Body of pancreas (tissue), 4 donors: ENCODE measurements around the gene ITPK1. TPM values are rescaled to one million over a fixed set of nuclear protein-coding genes. Genes with fewer than 3 reads are reported as not detected.

Experiments used
- ATAC-seq: fragments of 150-250 bp; one replicate; pipeline ENCODE4 v1.9.1; 2016
- DNase-seq, 4 donors: peaks; one replicate each; pipeline ENCODE4 v3.0.0-alpha.2; 2019
- H3K27ac ChIP-seq, 4 donors: fragments of 200-600 bp; sonication (generic); 1 replicate in 3 of 4; 2 replicates in 1 of 4; pipeline versions ENCODE4 v1.5.1 to v1.6.1; 2016 to 2019; ENCODE audit warnings: mild to moderate bottlenecking in 1 of 4, mixed read lengths in 1 of 4, moderate library complexity in 1 of 4
- H3K27me3 ChIP-seq, 2 donors: fragments of 200-600 bp; sonication (generic); one replicate each; pipeline ENCODE4 v1.6.0; 2016; ENCODE audit warnings: mild to moderate bottlenecking in 1 of 2
- H3K36me3 ChIP-seq, 2 donors: fragments of 200-600 bp; sonication (generic); replicated peaks in 1 of 2; 2 replicates each; pipeline ENCODE4 v1.5.1; 2016; ENCODE audit warnings: low read depth in 2 of 2; ENCODE audit not compliant: insufficient read depth in 1 of 2
- H3K4me1 ChIP-seq: fragments of 200-600 bp; sonication (generic); one replicate; pipeline ENCODE4 v1.6.0; 2016
- H3K4me3 ChIP-seq, 2 donors: fragments of 200-600 bp; sonication (generic); 1 replicate in 1 of 2; 2 replicates in 1 of 2; pipeline ENCODE4 v1.5.1; 2016 to 2019
- H3K9me3 ChIP-seq, 3 donors: fragments of 200-600 bp; sonication (generic); 1 replicate in 2 of 3; 2 replicates in 1 of 3; pipeline ENCODE4 v1.5.1; 2016
- POLR2A ChIP-seq, 3 donors: fragments of 450-650 bp; IDR thresholded peaks; one replicate each; pipeline ENCODE4 v1.6.1; 2016; ENCODE audit warnings: antibody characterized with exemption in 3 of 3, mild to moderate bottlenecking in 2 of 3
- WGBS, 2 donors: methylation state at CpG; one replicate each; pipeline ENCODE4 v1.1.5; 2017; 5-methylcytosine and 5-hydroxymethylcytosine counted together
- intact Hi-C: fragments of 100-400 bp; cut with DNase I; formaldehyde crosslinking; loops from one replicate; pipeline ENCODE4 v1.15.1; 2023
- total RNA-seq, 2 donors: library from RNA; depleted of rRNA; stranded (reverse); fragments of >200 nt; gene quantifications; one replicate each; pipeline ENCODE4 v1.1.0, GENCODE V29; 2016
- TF ChIP-seq, protein P1 (sequence below), 7 experiments: fragments of 450-650 bp in 4 of 7; fragments of 200-600 bp in 3 of 7; sonication (generic) in 3 of 7; IDR thresholded peaks; one replicate each; pipeline ENCODE4 v1.5.1; 2016 to 2019; ENCODE audit warnings: antibody characterized with exemption in 7 of 7

ITPK1 gene
- total RNA-seq, 2 donors from 2014 or later: 30.1 to 32.6 TPM

GRCh38 chr14:92906823-92907222 is 208.9 kb downstream of the ITPK1 start:
- no peaks in the 10 kb centered on the region for H3K36me3 ChIP-seq
- TF ChIP-seq, protein P1, sequence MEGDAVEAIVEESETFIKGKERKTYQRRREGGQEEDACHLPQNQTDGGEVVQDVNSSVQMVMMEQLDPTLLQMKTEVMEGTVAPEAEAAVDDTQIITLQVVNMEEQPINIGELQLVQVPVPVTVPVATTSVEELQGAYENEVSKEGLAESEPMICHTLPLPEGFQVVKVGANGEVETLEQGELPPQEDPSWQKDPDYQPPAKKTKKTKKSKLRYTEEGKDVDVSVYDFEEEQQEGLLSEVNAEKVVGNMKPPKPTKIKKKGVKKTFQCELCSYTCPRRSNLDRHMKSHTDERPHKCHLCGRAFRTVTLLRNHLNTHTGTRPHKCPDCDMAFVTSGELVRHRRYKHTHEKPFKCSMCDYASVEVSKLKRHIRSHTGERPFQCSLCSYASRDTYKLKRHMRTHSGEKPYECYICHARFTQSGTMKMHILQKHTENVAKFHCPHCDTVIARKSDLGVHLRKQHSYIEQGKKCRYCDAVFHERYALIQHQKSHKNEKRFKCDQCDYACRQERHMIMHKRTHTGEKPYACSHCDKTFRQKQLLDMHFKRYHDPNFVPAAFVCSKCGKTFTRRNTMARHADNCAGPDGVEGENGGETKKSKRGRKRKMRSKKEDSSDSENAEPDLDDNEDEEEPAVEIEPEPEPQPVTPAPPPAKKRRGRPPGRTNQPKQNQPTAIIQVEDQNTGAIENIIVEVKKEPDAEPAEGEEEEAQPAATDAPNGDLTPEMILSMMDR (IDR thresholded peaks at IDR 0.05): no peak
- TF ChIP-seq POLR2A (IDR thresholded peaks at IDR 0.05): no peak
- DNase-seq (no peak), ATAC-seq (no peak)
- no peaks in the 10 kb centered on the region for H3K4me1 ChIP-seq
- WGBS, 2 donors: 29 to 31% methylated on average over 4 to 6 of the region's 6 CpGs
- intact Hi-C loops: no loop called here
- no peaks in the 10 kb centered on the region for H3K9me3 ChIP-seq
- no peak overlapping the region for H3K4me3 ChIP-seq
- H3K27ac ChIP-seq: no peak overlapping the region
- no peaks in the 10 kb centered on the region for H3K27me3 ChIP-seq

DNA sequence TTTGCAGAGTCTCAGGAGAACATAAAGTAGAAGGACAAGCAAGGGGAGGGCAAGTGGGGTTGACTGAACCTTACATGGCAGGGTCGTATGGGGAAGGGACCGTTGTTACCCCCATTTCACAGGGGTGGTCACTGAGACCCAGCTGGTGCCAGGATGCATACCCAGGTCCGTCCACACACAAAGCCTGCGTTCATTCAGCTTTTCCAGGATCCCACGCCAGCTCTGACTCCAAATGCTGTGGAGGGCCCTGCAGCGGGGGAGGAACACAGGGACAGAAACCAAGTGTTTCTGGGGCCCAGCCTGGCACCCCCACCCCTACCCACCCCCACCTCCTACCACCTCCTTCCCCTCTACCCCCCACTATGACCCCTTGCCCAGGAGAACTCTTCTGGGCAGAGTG is 209.3 kb downstream of the ITPK1 start:
- Histone ChIP-seq H3K4me3 (no peak overlapping the region), H3K9me3 (no peaks in the 10 kb centered on the region), H3K27ac (no peak overlapping the region), H3K36me3 (no peaks in the 10 kb centered on the region), H3K4me1 (no peaks in the 10 kb centered on the region), H3K27me3 (no peaks in the 10 kb centered on the region)
- DNase-seq (no peak), ATAC-seq (no peak)
- TF ChIP-seq, protein P1 (IDR thresholded peaks at IDR 0.05): no peak
- no peak for TF ChIP-seq POLR2A (IDR thresholded peaks at IDR 0.05)
- intact Hi-C loops: no loop called here
- WGBS, 2 donors: 76 to 80% methylated on average over 5 to 6 of the region's 6 CpGs

DNA sequence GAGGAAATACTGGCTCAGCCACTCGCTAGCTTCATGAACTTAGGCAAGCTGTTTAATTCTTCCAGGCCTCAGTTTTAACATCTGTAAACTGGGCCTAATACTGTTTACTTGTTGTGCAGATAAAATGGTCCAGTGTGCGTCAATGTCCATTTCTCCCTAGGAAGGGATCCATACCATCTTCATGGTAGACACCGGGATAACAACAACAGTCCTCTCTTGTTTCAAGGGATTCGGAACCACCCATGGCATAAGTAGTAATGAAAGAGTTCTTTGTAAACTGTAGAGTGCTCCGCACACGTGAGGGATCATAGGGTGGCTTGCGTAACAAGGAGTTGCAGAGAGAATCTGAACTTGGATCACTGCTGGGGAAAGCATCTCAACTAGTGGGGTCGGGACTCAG is 210.1 kb downstream of the ITPK1 start:
- Histone ChIP-seq H3K4me3 (no peak overlapping the region), H3K27me3 (no peaks in the 10 kb centered on the region), H3K27ac (no peak overlapping the region), H3K9me3 (no peaks in the 10 kb centered on the region), H3K4me1 (no peaks in the 10 kb centered on the region), H3K36me3 (no peaks in the 10 kb centered on the region)
- intact Hi-C loops: no loop called here
- DNase-seq (no peak), ATAC-seq (no peak)
- TF ChIP-seq, protein P1 (IDR thresholded peaks at IDR 0.05): no peak
- no peak for TF ChIP-seq POLR2A (IDR thresholded peaks at IDR 0.05)
- 76 to 82% methylated on average over 8 of the region's 8 CpGs for WGBS, 2 donors

DNA sequence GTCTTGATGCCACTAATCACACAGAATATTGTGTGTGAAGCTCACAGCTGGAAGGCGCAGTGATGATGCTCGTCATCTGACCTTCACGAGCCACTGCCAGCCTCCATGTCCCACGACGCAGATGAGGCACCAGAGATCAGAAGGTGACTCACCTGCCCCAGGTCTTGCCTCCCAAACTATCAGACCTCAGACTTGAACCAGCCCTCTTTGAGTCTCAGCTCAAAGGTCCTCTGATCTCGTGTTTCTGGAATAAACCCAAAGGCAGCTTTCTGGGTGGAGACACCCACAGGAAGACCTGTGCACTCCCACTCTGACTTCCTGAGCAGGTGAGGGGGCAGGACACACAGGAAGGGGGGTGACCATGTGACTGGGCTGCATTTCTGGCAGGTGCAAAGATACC is 212.4 kb downstream of the ITPK1 start:
- Histone ChIP-seq H3K4me3 (no peak overlapping the region), H3K9me3 (no peaks in the 10 kb centered on the region), H3K27me3 (no peaks in the 10 kb centered on the region), H3K4me1 (no peaks in the 10 kb centered on the region), H3K27ac (no peak overlapping the region), H3K36me3 (no peaks in the 10 kb centered on the region)
- WGBS, 2 donors: 41 to 47% methylated on average over 5 to 6 of the region's 6 CpGs
- TF ChIP-seq, protein P1 (IDR thresholded peaks at IDR 0.05): no peak
- TF ChIP-seq POLR2A (IDR thresholded peaks at IDR 0.05): no peak
- intact Hi-C loops: no loop called here
- ATAC-seq (no peak), DNase-seq (no peak)

DNA sequence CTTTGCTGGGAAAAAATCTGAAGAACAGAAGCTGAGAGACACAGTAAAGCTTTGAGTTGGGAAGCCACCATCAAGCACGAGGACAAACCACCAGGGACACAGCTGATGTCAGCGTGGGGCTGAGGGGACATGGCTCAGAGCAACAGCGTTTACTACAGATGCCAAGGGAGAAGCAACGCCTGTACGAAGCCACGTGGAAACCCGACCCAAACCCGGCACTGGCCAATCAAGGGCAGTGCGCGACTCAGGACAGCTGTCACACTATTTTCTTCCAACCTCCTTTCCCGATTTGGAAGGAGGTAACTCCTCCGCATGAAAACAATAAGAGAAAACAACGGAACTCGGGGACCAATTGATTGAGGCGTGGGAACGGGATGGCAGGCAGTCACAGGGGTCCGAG is 213.0 kb downstream of the ITPK1 start:
- Histone ChIP-seq H3K27me3 (no peaks in the 10 kb centered on the region), H3K36me3 (no peaks in the 10 kb centered on the region), H3K27ac (no peak overlapping the region), H3K9me3 (no peaks in the 10 kb centered on the region), H3K4me3 (no peak overlapping the region), H3K4me1 (no peaks in the 10 kb centered on the region)
- ATAC-seq (no peak), DNase-seq (no peak)
- intact Hi-C loops: no loop called here
- WGBS, 2 donors: 8 to 13% methylated on average over 17 of the region's 17 CpGs
- TF ChIP-seq POLR2A (IDR thresholded peaks at IDR 0.05): no peak
- TF ChIP-seq, protein P1 (IDR thresholded peaks at IDR 0.05): no peak
